Thoracic aorta (tissue), 2 donors: Measurements from ENCODE around the gene WDR7. TPM values are rescaled to one million over a fixed set of nuclear protein-coding genes. Genes with fewer than 3 reads are reported as not detected.

Source experiments
- ATAC-seq: fragments of 150-250 bp; one replicate; pipeline ENCODE4 v1.8.0; 2017; ENCODE audit warnings: low read depth; ENCODE audit not compliant: insufficient number of reproducible peaks, low FRiP score
- DNase-seq: peaks from one replicate; pipeline ENCODE4 v3.0.0-alpha.2; 2020; ENCODE audit warnings: low spot score
- H3K27ac ChIP-seq, 2 donors: fragments of 200-600 bp; sonication (generic); 1 replicate in 1 of 2; 2 replicates in 1 of 2; pipeline ENCODE4 v1.5.1; 2016; ENCODE audit warnings: mild to moderate bottlenecking in 2 of 2, moderate library complexity in 2 of 2
- H3K27me3 ChIP-seq: fragments of 200-600 bp; sonication (generic); replicated peaks from 2 replicates; pipeline ENCODE4 v1.6.0; 2016; ENCODE audit warnings: mild to moderate bottlenecking; ENCODE audit not compliant: insufficient read depth
- H3K36me3 ChIP-seq: fragments of 200-600 bp; sonication (generic); one replicate; pipeline ENCODE4 v1.5.1; 2016
- H3K4me1 ChIP-seq, 2 donors: fragments of 200-600 bp; sonication (generic); 1 replicate in 1 of 2; 2 replicates in 1 of 2; pipeline versions ENCODE4 v1.5.1 to v1.6.0; 2016; ENCODE audit warnings: low read depth in 2 of 2, mild to moderate bottlenecking in 1 of 2; ENCODE audit not compliant: control insufficient read depth in 1 of 2
- H3K4me3 ChIP-seq: fragments of 200-600 bp; sonication (generic); 2 replicates; pipeline ENCODE4 v1.5.1; 2016; ENCODE audit warnings: mild to moderate bottlenecking
- H3K9me3 ChIP-seq: fragments of 200-600 bp; sonication (generic); 2 replicates; pipeline ENCODE4 v1.5.1; 2016
- total RNA-seq, 2 donors: library from RNA; depleted of rRNA; stranded (reverse); fragments of >200 nt; gene quantifications; one replicate each; pipeline versions ENCODE4 v1.1.0 to v1.2.3, GENCODE V29; 2016
- TF ChIP-seq, protein P1 (sequence below): fragments of 200-600 bp; sonication (generic); IDR thresholded peaks from one replicate; pipeline ENCODE4 v1.5.1; 2019; ENCODE audit warnings: antibody characterized with exemption

WDR7 gene
- total RNA-seq, 2 donors from 2014 or later: 33.2 to 73.1 TPM

DNA sequence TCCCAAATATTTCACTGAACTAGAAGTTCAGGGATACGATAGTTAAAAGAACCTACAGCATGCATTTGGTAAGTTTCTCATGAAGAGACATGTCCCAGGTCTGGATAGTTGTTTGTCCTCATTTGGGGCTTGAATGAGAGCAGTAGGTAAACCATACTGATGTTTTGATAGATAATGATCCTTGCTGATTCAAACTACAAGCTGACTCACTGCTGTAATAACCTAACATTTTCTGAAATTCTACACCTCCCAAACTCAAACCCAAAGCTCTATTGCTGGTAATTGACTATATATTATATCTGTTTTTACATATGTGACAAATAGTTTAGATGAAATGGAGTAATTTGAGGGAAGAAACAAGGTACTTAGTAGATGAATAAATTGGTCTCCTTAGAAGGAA is 341.6 kb downstream of the WDR7 start:
- ATAC-seq: no peak

DNA sequence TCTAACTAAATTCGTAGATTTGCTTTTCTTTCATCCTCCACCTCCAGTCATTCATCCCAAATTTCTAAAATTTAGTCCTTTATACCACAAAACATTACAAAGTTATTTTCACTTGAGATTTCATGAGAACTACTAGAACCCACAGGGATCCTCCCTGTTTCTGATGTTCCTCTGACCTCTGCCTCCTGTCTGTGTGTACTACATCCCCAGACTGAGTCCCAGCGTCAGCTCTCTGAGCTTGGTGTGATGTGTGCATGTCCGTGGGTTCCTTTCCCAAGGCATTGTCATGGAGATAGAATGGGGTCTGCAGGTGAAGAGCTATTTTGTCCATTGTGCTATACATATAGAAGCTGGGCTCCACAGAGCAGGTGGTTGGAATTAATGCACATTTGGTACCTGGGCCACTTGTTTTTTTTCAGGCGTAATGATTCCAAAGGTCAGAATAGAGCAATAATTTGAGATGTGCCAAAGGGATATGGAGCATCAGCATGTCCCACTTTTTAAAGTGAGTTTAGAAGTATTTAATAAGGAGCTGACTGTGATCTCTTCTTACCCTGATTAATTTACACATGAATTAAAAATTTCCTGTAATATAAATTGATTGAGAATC is 344.5 kb downstream of the WDR7 start:
- Histone ChIP-seq H3K9me3 (no peaks in the 10 kb centered on the region), H3K27ac (no peak overlapping the region), H3K36me3 (no peaks in the 10 kb centered on the region), H3K27me3 (no peaks in the 10 kb centered on the region), H3K4me1 (peaks cover 7 to 14% of the 10 kb centered on the region in 2 donors), H3K4me3 (no peak overlapping the region)
- DNase-seq (no peak), ATAC-seq (no peak)
- TF ChIP-seq, protein P1, sequence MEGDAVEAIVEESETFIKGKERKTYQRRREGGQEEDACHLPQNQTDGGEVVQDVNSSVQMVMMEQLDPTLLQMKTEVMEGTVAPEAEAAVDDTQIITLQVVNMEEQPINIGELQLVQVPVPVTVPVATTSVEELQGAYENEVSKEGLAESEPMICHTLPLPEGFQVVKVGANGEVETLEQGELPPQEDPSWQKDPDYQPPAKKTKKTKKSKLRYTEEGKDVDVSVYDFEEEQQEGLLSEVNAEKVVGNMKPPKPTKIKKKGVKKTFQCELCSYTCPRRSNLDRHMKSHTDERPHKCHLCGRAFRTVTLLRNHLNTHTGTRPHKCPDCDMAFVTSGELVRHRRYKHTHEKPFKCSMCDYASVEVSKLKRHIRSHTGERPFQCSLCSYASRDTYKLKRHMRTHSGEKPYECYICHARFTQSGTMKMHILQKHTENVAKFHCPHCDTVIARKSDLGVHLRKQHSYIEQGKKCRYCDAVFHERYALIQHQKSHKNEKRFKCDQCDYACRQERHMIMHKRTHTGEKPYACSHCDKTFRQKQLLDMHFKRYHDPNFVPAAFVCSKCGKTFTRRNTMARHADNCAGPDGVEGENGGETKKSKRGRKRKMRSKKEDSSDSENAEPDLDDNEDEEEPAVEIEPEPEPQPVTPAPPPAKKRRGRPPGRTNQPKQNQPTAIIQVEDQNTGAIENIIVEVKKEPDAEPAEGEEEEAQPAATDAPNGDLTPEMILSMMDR: no peak

More for the DNA sequence above, 341.6 kb downstream of the WDR7 start:
- Histone ChIP-seq H3K27me3 (no peaks in the 10 kb centered on the region), H3K36me3 (no peaks in the 10 kb centered on the region), H3K4me3 (no peak overlapping the region), H3K4me1 (no peaks in the 10 kb centered on the region), H3K9me3 (no peaks in the 10 kb centered on the region), H3K27ac (no peak overlapping the region)
- TF ChIP-seq, protein P1: no peak
- no peak for DNase-seq

DNA sequence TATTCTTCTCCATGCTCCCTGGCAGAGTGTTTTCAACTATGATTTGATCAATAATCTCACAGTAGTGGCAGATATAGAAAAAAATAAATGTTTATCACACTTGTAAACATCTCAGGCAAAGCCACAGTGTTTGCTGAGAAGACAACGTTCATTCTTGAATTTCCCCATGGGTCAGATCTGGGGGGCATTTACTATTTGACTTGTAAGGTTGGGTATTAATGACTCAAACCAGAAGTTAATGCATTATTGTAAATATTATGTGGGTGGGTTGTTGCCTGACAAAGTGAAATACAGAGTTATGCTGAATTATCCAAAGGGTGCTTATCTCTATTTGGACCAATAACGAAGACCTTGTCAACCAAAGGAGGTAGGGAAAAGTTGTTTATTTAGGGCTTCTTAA is 346.0 kb downstream of the WDR7 start:
- H3K9me3 ChIP-seq: no peaks in the 10 kb centered on the region
- TF ChIP-seq, protein P1: no peak
- H3K27ac ChIP-seq: no peak overlapping the region
- peaks cover 7 to 14% of the 10 kb centered on the region in 2 donors for H3K4me1 ChIP-seq
- no peaks in the 10 kb centered on the region for H3K36me3 ChIP-seq
- no peaks in the 10 kb centered on the region for H3K27me3 ChIP-seq
- no peak overlapping the region for H3K4me3 ChIP-seq
- no peak for ATAC-seq
- DNase-seq: no peak

DNA sequence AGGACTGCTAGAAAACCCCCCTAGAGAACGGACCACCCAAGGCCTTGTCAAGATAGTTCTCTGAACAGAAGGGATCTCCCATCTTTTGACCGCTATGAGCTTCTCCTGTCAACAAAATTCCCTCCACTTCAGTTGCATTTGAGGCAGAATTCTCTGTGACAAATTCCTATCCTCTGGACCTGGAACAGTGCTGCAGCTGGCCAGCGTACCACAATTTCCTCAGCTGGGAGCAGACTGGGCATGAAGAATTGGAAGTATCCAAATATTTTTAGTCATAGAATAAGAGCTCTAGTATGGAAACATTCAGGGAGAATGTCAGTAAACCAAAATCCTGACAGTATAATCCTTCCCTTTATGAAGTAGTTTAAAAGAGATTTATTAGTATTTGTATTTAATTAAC is 348.7 kb downstream of the WDR7 start:
- H3K27me3 ChIP-seq: no peaks in the 10 kb centered on the region
- H3K4me3 ChIP-seq: no peak overlapping the region
- ATAC-seq (no peak), DNase-seq (no peak)
- no peaks in the 10 kb centered on the region for H3K36me3 ChIP-seq
- H3K4me1 ChIP-seq: peaks cover 33 to 36% of the 10 kb centered on the region in 2 donors
- no peaks in the 10 kb centered on the region for H3K9me3 ChIP-seq
- H3K27ac ChIP-seq: peak overlapping the region in 1 of 2 donors; percentile 24
- TF ChIP-seq, protein P1: no peak

DNA sequence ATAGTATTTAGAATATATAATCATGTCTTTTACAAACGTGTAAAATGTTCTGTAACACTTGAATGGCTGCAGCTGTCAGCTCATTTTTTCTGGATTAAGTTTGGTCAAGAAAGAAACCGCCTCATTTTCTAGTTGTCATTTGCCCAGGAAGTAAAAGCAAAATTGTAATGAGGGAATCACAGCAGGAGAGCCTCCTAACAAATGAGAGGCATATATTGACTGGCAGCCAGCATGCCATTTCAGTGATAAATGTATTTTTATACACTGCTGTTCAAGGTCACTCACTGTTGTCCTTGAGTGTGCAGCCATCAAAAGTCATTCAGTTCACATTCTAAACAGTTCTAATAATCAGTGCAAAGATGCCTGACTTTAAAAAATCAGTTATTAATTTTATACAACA is 351.5 kb downstream of the WDR7 start:
- DNase-seq (no peak), ATAC-seq (no peak)
- TF ChIP-seq, protein P1: no peak
- Histone ChIP-seq H3K4me3 (no peak overlapping the region), H3K27me3 (no peaks in the 10 kb centered on the region), H3K36me3 (no peaks in the 10 kb centered on the region), H3K27ac (no peak overlapping the region), H3K4me1 (peaks cover 39 to 43% of the 10 kb centered on the region in 2 donors), H3K9me3 (no peaks in the 10 kb centered on the region)
